ENCODE data around the gene POGLUT3. TPM values are rescaled to one million over a fixed set of nuclear protein-coding genes. Genes with fewer than 3 reads are reported as not detected.

Gene POGLUT3
- total and polyA plus RNA-seq, 2 experiments from 2014 or later, result 7.6 to 12.2 TPM

- TF ChIP-seq ZNF462 (CRISPR knock-in tag; IDR thresholded peaks at IDR 0.05) (no peak), ZNF114 (CRISPR knock-in tag; IDR thresholded peaks at IDR 0.05) (no peak), CREB1 (CRISPR knock-in tag; IDR thresholded peaks at IDR 0.05; ENCODE audit: low read depth) (no peak), JUNB (IDR thresholded peaks at IDR 0.05; ENCODE audit: unreplicated experiment) (no peak), STAT1 (IDR thresholded peaks at IDR 0.05; ENCODE audit: unreplicated experiment) (no peak), NANOG (IDR thresholded peaks at IDR 0.05; ENCODE audit: borderline replicate concordance) (no peak), CTCF (conservative IDR thresholded peaks at IDR 0.05; ENCODE audit: low read depth in 2 of 2) (no peak), ETS1 (IDR thresholded peaks at IDR 0.05) (no peak), ZNF331 (CRISPR knock-in tag; IDR thresholded peaks at IDR 0.05; ENCODE audit: low read depth) (no peak), POLR2AphosphoS5 (IDR thresholded peaks at IDR 0.05; ENCODE audit: low read depth) (no peak), REST (IDR thresholded peaks at IDR 0.05; ENCODE audit: unreplicated experiment) (no peak)
These were observed 14.5 kb upstream of the POGLUT3 start (continued) for GRCh38 chr11:108512708-108513107.

Data from GM23338 (cell line).